GM21367 (cell line): ENCODE data around the gene POU2F1.
"Not testable (repeated sequence)": the region's sequence is repeated elsewhere in the genome, so short reads cannot be mapped to it uniquely, and the experiment has no call there.

Experiments used
- ATAC-seq: cut with Tn5 transposase; IDR thresholded peaks from one replicate; pipeline ENCODE4 v1.9.1; 2021; ENCODE audit not compliant: unreplicated experiment

Gene POU2F1

GRCh38 chr1:167305706-167306277 lies 85.1 kb downstream of the POU2F1 start:
- no peak for ATAC-seq

GRCh38 chr1:167310732-167311131 lies 90.0 kb downstream of the POU2F1 start:
- ATAC-seq = no peak

- ATAC-seq = no peak
Measured at GRCh38 chr1:167312871-167313270, 92.2 kb downstream of the POU2F1 start.

GRCh38 chr1:167314671-167315070 lies 94.0 kb downstream of the POU2F1 start:
- ATAC-seq = no peak

GRCh38 chr1:167317463-167317862 lies 96.8 kb downstream of the POU2F1 start:
- no peak for ATAC-seq

GRCh38 chr1:167319206-167319605 lies 98.5 kb downstream of the POU2F1 start:
- not testable (repeated sequence) for ATAC-seq

- no peak for ATAC-seq
Measured at GRCh38 chr1:167322483-167322882, 101.8 kb downstream of the POU2F1 start.

- ATAC-seq = no peak
Measured at GRCh38 chr1:167325151-167325550, 104.5 kb downstream of the POU2F1 start.

GRCh38 chr1:167328306-167328815 lies 107.7 kb downstream of the POU2F1 start:
- ATAC-seq = no peak

GRCh38 chr1:167328816-167329483 lies 108.3 kb downstream of the POU2F1 start:
- peak; percentile 67 for ATAC-seq

- ATAC-seq = peak; percentile 33
Measured at GRCh38 chr1:167330601-167331293, 110.1 kb downstream of the POU2F1 start.

GRCh38 chr1:167331650-167332049 lies 111.0 kb downstream of the POU2F1 start:
- no peak for ATAC-seq

GRCh38 chr1:167332503-167332902 lies 111.8 kb downstream of the POU2F1 start:
- no peak for ATAC-seq

GRCh38 chr1:167333124-167333523 lies 112.4 kb downstream of the POU2F1 start:
- no peak for ATAC-seq

- no peak for ATAC-seq
Measured at GRCh38 chr1:167333703-167334102, 113.0 kb downstream of the POU2F1 start.

GRCh38 chr1:167339405-167339804 lies 118.7 kb downstream of the POU2F1 start:
- no peak for ATAC-seq

GRCh38 chr1:167342846-167343245 lies 122.2 kb downstream of the POU2F1 start:
- peak; percentile 78 for ATAC-seq

- ATAC-seq = no peak
Measured at GRCh38 chr1:167344112-167344511, 123.4 kb downstream of the POU2F1 start.

GRCh38 chr1:167344615-167345385 lies 124.1 kb downstream of the POU2F1 start:
- ATAC-seq = no peak

- no peak for ATAC-seq
Measured at GRCh38 chr1:167345386-167345733, 124.7 kb downstream of the POU2F1 start.

- no peak for ATAC-seq
Measured at GRCh38 chr1:167357305-167357704, 136.6 kb downstream of the POU2F1 start.
